HEK293 (cell line): Measurements from ENCODE around the gene ZNF143.

Experiments
- CTCF ChIA-PET: fragments of 350-600 bp; formaldehyde crosslinking; extraction: SDS; loops from one replicate; lab custom pipeline; 2021; ENCODE audit warnings: antibody characterized with exemption; lab: Yijun Ruan, JAX
- POLR2A ChIA-PET: fragments of 300-600 bp; formaldehyde crosslinking; extraction: SDS; loops from one replicate; lab custom pipeline; 2020; ENCODE audit warnings: antibody characterized with exemption, inconsistent platforms; lab: Yijun Ruan, JAX
- H3K27ac ChIP-seq: fragments of 200-500 bp; sonication (Bioruptor generic); 2 replicates; pipeline ENCODE4 v1.5.1; 2014; ENCODE audit warnings: low read depth, low read length, control low read depth, inconsistent platforms; ENCODE audit errors: extremely low read depth
- H3K36me3 ChIP-seq, 2 experiments: fragments of 200-500 bp in 1 of 2; sonication (Bioruptor generic) in 1 of 2; 1 replicate in 1 of 2; 2 replicates in 1 of 2; pipeline ENCODE4 v1.5.1; 2014 to 2017; ENCODE audit warnings: inconsistent platforms in 2 of 2, low read length in 2 of 2; ENCODE audit not compliant: control insufficient read depth in 2 of 2, insufficient read depth in 1 of 2
- H3K4me1 ChIP-seq: fragments of 200-500 bp; sonication (Bioruptor generic); 2 replicates; pipeline ENCODE4 v1.5.1; 2014; ENCODE audit warnings: mild to moderate bottlenecking, low read length, inconsistent platforms; ENCODE audit not compliant: control insufficient read depth, insufficient read depth
- H3K4me3 ChIP-seq: 2 replicates; pipeline ENCODE4 v1.5.1; 2011; ENCODE audit warnings: low read depth, mild to moderate bottlenecking, control low read depth, low read length, moderate library complexity
- H3K9me3 ChIP-seq: fragments of 200-500 bp; sonication (Bioruptor generic); 2 replicates; pipeline ENCODE4 v1.5.1; 2014; ENCODE audit warnings: low read depth, low read length, inconsistent platforms; ENCODE audit not compliant: control insufficient read depth, insufficient read depth
- GFI1B ChIP-seq: fragments of 450-650 bp; formaldehyde crosslinking; IDR thresholded peaks from 2 replicates; pipeline ENCODE4 v1.5.1; 2016; ENCODE audit warnings: missing biosample characterization, missing genetic modification characterization
- HIC1 ChIP-seq: fragments of 450-650 bp; formaldehyde crosslinking; IDR thresholded peaks from 2 replicates; pipeline ENCODE4 v1.5.1; 2016; ENCODE audit warnings: missing biosample characterization, missing genetic modification characterization
- KLF10 ChIP-seq: fragments of 450-650 bp; IDR thresholded peaks from 2 replicates; pipeline ENCODE4 v1.5.1; 2018; ENCODE audit warnings: missing biosample characterization, mild to moderate bottlenecking, missing genetic modification characterization
- KLF7 ChIP-seq: fragments of 450-650 bp; formaldehyde crosslinking; IDR thresholded peaks from 2 replicates; pipeline ENCODE4 v1.5.1; 2016; ENCODE audit warnings: missing biosample characterization, missing genetic modification characterization, borderline replicate concordance
- KLF8 ChIP-seq: fragments of 450-650 bp; formaldehyde crosslinking; IDR thresholded peaks from 2 replicates; pipeline ENCODE4 v1.5.1; 2016; ENCODE audit warnings: missing biosample characterization, missing genetic modification characterization
- REPIN1 ChIP-seq: fragments of 450-650 bp; formaldehyde crosslinking; IDR thresholded peaks from 2 replicates; pipeline ENCODE4 v1.5.1; 2017; ENCODE audit warnings: missing biosample characterization, missing genetic modification characterization, low read depth
- SCRT1 ChIP-seq: fragments of 450-650 bp; formaldehyde crosslinking; IDR thresholded peaks from 2 replicates; pipeline ENCODE4 v1.5.1; 2016; ENCODE audit warnings: missing biosample characterization, missing genetic modification characterization, borderline replicate concordance
- SP3 ChIP-seq: fragments of 450-650 bp; formaldehyde crosslinking; IDR thresholded peaks from 2 replicates; pipeline ENCODE4 v1.5.1; 2016; ENCODE audit warnings: missing biosample characterization, missing genetic modification characterization
- ZBTB20 ChIP-seq: fragments of 450-650 bp; formaldehyde crosslinking; IDR thresholded peaks from 2 replicates; pipeline ENCODE4 v1.5.1; 2016; ENCODE audit warnings: missing biosample characterization, missing genetic modification characterization
- ZBTB21 ChIP-seq: fragments of 450-650 bp; formaldehyde crosslinking; IDR thresholded peaks from 2 replicates; pipeline ENCODE4 v1.5.1; 2017; ENCODE audit warnings: missing biosample characterization, missing genetic modification characterization
- ZFP3 ChIP-seq: fragments of 450-650 bp; formaldehyde crosslinking; IDR thresholded peaks from 2 replicates; pipeline ENCODE4 v1.5.1; 2016; ENCODE audit warnings: low read depth, missing biosample characterization, missing genetic modification characterization
- ZFP37 ChIP-seq: fragments of 450-650 bp; formaldehyde crosslinking; IDR thresholded peaks from 2 replicates; pipeline ENCODE4 v1.5.1; 2016; ENCODE audit warnings: missing biosample characterization, missing genetic modification characterization
- ZNF19 ChIP-seq: fragments of 450-650 bp; formaldehyde crosslinking; IDR thresholded peaks from 2 replicates; pipeline ENCODE4; 2016; ENCODE audit warnings: missing biosample characterization, missing genetic modification characterization, low read depth
- ZNF221 ChIP-seq: fragments of 450-650 bp; formaldehyde crosslinking; IDR thresholded peaks from 2 replicates; pipeline ENCODE4 v1.5.1; 2017; ENCODE audit warnings: missing biosample characterization, missing genetic modification characterization, borderline replicate concordance
- ZNF23 ChIP-seq: fragments of 450-650 bp; formaldehyde crosslinking; IDR thresholded peaks from 2 replicates; pipeline ENCODE4 v1.5.1; 2016; ENCODE audit warnings: missing biosample characterization, missing genetic modification characterization, borderline replicate concordance
- ZNF280C ChIP-seq: fragments of 450-650 bp; formaldehyde crosslinking; IDR thresholded peaks from 2 replicates; pipeline ENCODE4 v1.5.1; 2016; ENCODE audit warnings: missing biosample characterization, missing genetic modification characterization
- ZNF335 ChIP-seq: fragments of 450-650 bp; formaldehyde crosslinking; conservative IDR thresholded peaks from 2 replicates; pipeline ENCODE4 v1.5.1; 2016; ENCODE audit warnings: missing biosample characterization, missing genetic modification characterization
- ZNF366 ChIP-seq: fragments of 450-650 bp; formaldehyde crosslinking; conservative IDR thresholded peaks from 2 replicates; pipeline ENCODE4 v1.5.1; 2016; ENCODE audit warnings: missing biosample characterization, missing genetic modification characterization
- ZNF510 ChIP-seq: fragments of 450-650 bp; formaldehyde crosslinking; IDR thresholded peaks from 2 replicates; pipeline ENCODE4 v1.5.1; 2018; ENCODE audit warnings: mild to moderate bottlenecking, missing genetic modification characterization, missing biosample characterization; ENCODE audit not compliant: insufficient replicate concordance
- ZNF560 ChIP-seq: fragments of 450-650 bp; formaldehyde crosslinking; IDR thresholded peaks from 2 replicates; pipeline ENCODE4 v1.5.1; 2017; ENCODE audit warnings: missing biosample characterization, missing genetic modification characterization, borderline replicate concordance
- ZNF600 ChIP-seq: fragments of 450-650 bp; formaldehyde crosslinking; IDR thresholded peaks from 2 replicates; pipeline ENCODE4 v1.5.1; 2016; ENCODE audit warnings: missing biosample characterization, missing genetic modification characterization
- ZNF692 ChIP-seq: fragments of 450-650 bp; formaldehyde crosslinking; IDR thresholded peaks from 2 replicates; pipeline ENCODE4 v1.5.1; 2016; ENCODE audit warnings: missing biosample characterization, missing genetic modification characterization
- ZNF701 ChIP-seq: fragments of 450-650 bp; formaldehyde crosslinking; IDR thresholded peaks from 2 replicates; pipeline ENCODE4 v1.5.1; 2016; ENCODE audit warnings: missing biosample characterization, missing genetic modification characterization
- ZNF776 ChIP-seq: fragments of 450-650 bp; formaldehyde crosslinking; IDR thresholded peaks from 2 replicates; pipeline ENCODE4 v1.5.0; 2017; ENCODE audit warnings: missing biosample characterization, missing genetic modification characterization, borderline replicate concordance
- ZNF837 ChIP-seq: fragments of 450-650 bp; formaldehyde crosslinking; IDR thresholded peaks from 2 replicates; pipeline ENCODE4 v1.5.1; 2016; ENCODE audit warnings: missing biosample characterization, missing genetic modification characterization
- ZSCAN16 ChIP-seq: fragments of 450-650 bp; formaldehyde crosslinking; IDR thresholded peaks from 2 replicates; pipeline ENCODE4 v1.5.1; 2016; ENCODE audit warnings: missing biosample characterization, missing genetic modification characterization
- ZSCAN4 ChIP-seq: fragments of 450-650 bp; formaldehyde crosslinking; IDR thresholded peaks from 2 replicates; pipeline ENCODE4 v1.5.1; 2017; ENCODE audit warnings: missing biosample characterization, missing genetic modification characterization
- TF ChIP-seq, protein P1 (sequence below): fragments of 450-650 bp; formaldehyde crosslinking; IDR thresholded peaks from 2 replicates; pipeline ENCODE4 v1.5.1; 2016; ENCODE audit warnings: missing biosample characterization, missing genetic modification characterization

The ZNF143 gene

DNA sequence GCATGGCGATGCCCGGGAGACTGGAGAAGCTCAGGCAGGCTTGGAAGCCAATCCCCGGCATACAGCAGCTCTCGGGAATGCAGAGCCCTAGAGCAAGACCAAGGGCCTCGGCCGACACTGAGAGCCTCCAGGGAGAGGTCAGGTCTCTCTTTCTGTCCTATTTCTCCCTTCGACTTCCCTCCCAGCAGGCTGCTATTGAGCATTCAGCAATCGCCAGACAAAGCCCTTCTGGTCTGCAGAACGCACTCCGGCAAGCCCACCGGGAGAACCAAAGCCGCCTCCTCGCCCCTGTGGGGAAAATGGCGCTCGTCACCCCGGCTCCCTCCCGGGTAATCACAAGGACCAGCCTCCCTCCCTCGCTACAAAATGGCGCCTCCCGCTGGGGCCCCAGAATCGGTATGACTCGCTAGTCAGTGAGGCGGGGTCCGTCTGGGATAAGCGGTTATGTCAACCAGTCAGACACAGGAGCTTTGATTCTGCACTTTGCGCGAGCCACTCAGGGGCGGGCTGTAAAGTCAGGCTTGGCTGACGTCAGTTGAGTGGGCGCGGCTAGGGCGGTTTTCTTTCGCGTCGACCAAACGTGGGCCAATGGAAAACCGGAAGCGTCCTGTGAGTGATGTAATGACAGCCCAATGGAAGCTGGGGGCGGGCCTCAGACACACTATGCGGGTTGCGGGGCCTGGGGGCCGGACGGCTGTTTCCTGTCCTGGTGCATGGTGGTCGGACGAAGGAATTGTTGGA, at the start of gene ZNF143 (continued):
- TF ChIP-seq ZNF510 (tag by site-specific recombination) (no peak), ZNF19 (tag by site-specific recombination) (no peak), ZNF23 (no peak), ZNF366 (tag by site-specific recombination) (no peak), ZFP3 (tag by site-specific recombination) (no peak), ZBTB20 (tag by site-specific recombination) (peak; percentile 100), KLF8 (tag by site-specific recombination) (peak; percentile 81; the same call in 1 of the 2 replicates), ZSCAN4 (tag by site-specific recombination) (no peak), ZNF560 (tag by site-specific recombination) (no peak), GFI1B (no peak), ZSCAN16 (no peak), ZNF837 (tag by site-specific recombination) (no peak), KLF7 (tag by site-specific recombination) (0 out of 2 replicates have a peak, but pooled peaks have one; percentile 6), ZNF221 (tag by site-specific recombination) (no peak), ZNF600 (tag by site-specific recombination) (peak; percentile 33; the same call in 1 of the 2 replicates), ZNF335 (tag by site-specific recombination) (peak; percentile 77), KLF10 (peak; percentile 83)
- TF ChIP-seq, protein P1, sequence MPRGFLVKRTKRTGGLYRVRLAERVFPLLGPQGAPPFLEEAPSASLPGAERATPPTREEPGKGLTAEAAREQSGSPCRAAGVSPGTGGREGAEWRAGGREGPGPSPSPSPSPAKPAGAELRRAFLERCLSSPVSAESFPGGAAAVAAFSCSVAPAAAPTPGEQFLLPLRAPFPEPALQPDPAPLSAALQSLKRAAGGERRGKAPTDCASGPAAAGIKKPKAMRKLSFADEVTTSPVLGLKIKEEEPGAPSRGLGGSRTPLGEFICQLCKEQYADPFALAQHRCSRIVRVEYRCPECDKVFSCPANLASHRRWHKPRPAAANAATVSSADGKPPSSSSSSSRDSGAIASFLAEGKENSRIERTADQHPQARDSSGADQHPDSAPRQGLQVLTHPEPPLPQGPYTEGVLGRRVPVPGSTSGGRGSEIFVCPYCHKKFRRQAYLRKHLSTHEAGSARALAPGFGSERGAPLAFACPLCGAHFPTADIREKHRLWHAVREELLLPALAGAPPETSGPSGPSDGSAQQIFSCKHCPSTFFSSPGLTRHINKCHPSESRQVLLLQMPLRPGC (tag by site-specific recombination), result no peak

DNA sequence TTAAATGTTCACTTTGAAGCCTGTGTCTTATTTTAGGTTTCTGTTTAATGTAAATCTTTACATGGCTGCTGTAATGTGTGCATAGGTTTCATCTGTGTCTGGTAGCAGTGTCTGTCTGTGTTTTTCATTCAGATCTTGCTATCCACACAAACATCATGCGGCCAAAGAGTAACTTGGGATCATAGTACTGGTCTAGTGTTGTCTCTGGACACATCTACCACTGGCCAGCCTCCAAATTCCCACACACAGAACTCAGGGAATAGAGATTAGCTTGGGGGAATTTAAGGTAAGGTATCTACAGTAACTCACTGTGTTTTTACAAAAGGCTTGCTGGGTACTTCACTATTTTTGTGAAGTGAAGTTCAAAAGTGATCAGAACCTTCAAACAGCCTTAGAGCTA, 32.1 kb upstream of the ZNF143 start:
- Histone ChIP-seq H3K4me3 (no peak overlapping the region), H3K36me3 (peaks cover 37 to 97% of the 10 kb centered on the region in 2 experiments), H3K27ac (no peak overlapping the region), H3K4me1 (no peaks in the 10 kb centered on the region), H3K9me3 (no peaks in the 10 kb centered on the region)
- CTCF ChIA-PET, result no interaction called here
- POLR2A ChIA-PET, result no interaction called here
- TF ChIP-seq ZNF692 (tag by site-specific recombination), result no peak
- TF ChIP-seq ZNF776 (tag by site-specific recombination), result no peak
- TF ChIP-seq ZNF280C (tag by site-specific recombination), result no peak
- no peak for TF ChIP-seq REPIN1 (tag by site-specific recombination)
- TF ChIP-seq HIC1 (tag by site-specific recombination), result no peak
- no peak for TF ChIP-seq ZFP37 (tag by site-specific recombination)
- TF ChIP-seq SCRT1 (tag by site-specific recombination), result no peak
- no peak for TF ChIP-seq ZNF560 (tag by site-specific recombination)
- TF ChIP-seq ZNF701, result no peak
- TF ChIP-seq SP3 (tag by site-specific recombination), result no peak
- no peak for TF ChIP-seq ZBTB21 (tag by site-specific recombination)
